Activated T-cell treated with anti-CD3 and anti-CD28 coated beads, Interleukin-2, amount 50 U/mL, for 72 hours (primary cell): Measurements from ENCODE around the gene MYO1E. TPM values are rescaled to one million over a fixed set of nuclear protein-coding genes. Genes with fewer than 3 reads are reported as not detected.

ENCODE experiments used
- ATAC-seq, 2 donors: fragments of 150-1000 bp; cut with Tn5 transposase; replicated peaks in 1 of 2; 2 replicates each; pipeline ENCODE4 v1.10.0; 2021; ENCODE audit warnings: moderate library complexity in 2 of 2, mild to moderate bottlenecking in 1 of 2
- DNase-seq, 2 donors: peaks; one replicate each; pipeline ENCODE4 v3.0.0; 2021 to 2022; ENCODE audit warnings: mixed read lengths in 1 of 2
- H3K27ac Mint-ChIP-seq: one replicate; pipeline ENCODE4 v1.8.0; 2022; ENCODE audit warnings: mild to moderate bottlenecking, moderate library complexity, mixed read lengths
- H3K27me3 Mint-ChIP-seq: one replicate; pipeline ENCODE4 v1.8.0; 2022; ENCODE audit warnings: low read depth, mixed read lengths
- H3K36me3 Mint-ChIP-seq, 2 donors: one replicate each; pipeline ENCODE4 v1.8.0; 2022; ENCODE audit warnings: mixed read lengths in 2 of 2, mild to moderate bottlenecking in 1 of 2; ENCODE audit not compliant: insufficient read depth in 2 of 2
- H3K4me1 Mint-ChIP-seq: one replicate; pipeline ENCODE4 v1.8.0; 2022; ENCODE audit warnings: low read depth, mixed read lengths
- H3K4me3 Mint-ChIP-seq, 2 donors: one replicate each; pipeline ENCODE4 v1.8.0; 2022; ENCODE audit warnings: mild to moderate bottlenecking in 2 of 2, mixed read lengths in 2 of 2, moderate library complexity in 2 of 2
- H3K9me3 Mint-ChIP-seq, 2 donors: one replicate each; pipeline ENCODE4 v1.8.0; 2022; ENCODE audit warnings: mixed read lengths in 2 of 2
- total RNA-seq, 2 donors: library from RNA; stranded (reverse); gene quantifications; one replicate each; pipeline ENCODE4 v1.2.3, GENCODE V29; 2022

MYO1E gene
- total RNA-seq, 2 donors from 2014 or later: 1.9 to 4.6 TPM

- H3K9me3 Mint-ChIP-seq: no peaks in the 10 kb centered on the region
- ATAC-seq (no peak), DNase-seq (no peak)
- peaks cover 16% of the 10 kb centered on the region for H3K27me3 Mint-ChIP-seq
- H3K4me3 Mint-ChIP-seq: no peak overlapping the region
- no peaks in the 10 kb centered on the region for H3K4me1 Mint-ChIP-seq
- no peak overlapping the region for H3K27ac Mint-ChIP-seq
- H3K36me3 Mint-ChIP-seq: no peaks in the 10 kb centered on the region
These were observed 148.9 kb downstream of the MYO1E start for GRCh38 chr15:59223736-59224135.

- no peak overlapping the region for H3K27ac Mint-ChIP-seq
- H3K9me3 Mint-ChIP-seq: no peaks in the 10 kb centered on the region
- H3K4me3 Mint-ChIP-seq: no peak overlapping the region
- ATAC-seq (no peak), DNase-seq (no peak)
- H3K27me3 Mint-ChIP-seq: peaks cover 22% of the 10 kb centered on the region
- no peaks in the 10 kb centered on the region for H3K36me3 Mint-ChIP-seq
- H3K4me1 Mint-ChIP-seq: no peaks in the 10 kb centered on the region
These were observed 149.6 kb downstream of the MYO1E start for GRCh38 chr15:59222906-59223550.

- Mint-ChIP-seq H3K4me3 (no peak overlapping the region), H3K36me3 (no peaks in the 10 kb centered on the region), H3K27me3 (peaks cover 24% of the 10 kb centered on the region), H3K9me3 (no peaks in the 10 kb centered on the region), H3K27ac (no peak overlapping the region), H3K4me1 (no peaks in the 10 kb centered on the region)
- ATAC-seq: no peak
- DNase-seq: no peak
These were observed 150.9 kb downstream of the MYO1E start for GRCh38 chr15:59221511-59222505.

GRCh38 chr15:59218710-59219109, 154.0 kb downstream of the MYO1E start:
- H3K4me1 Mint-ChIP-seq: no peaks in the 10 kb centered on the region
- DNase-seq (no peak), ATAC-seq (no peak)
- no peaks in the 10 kb centered on the region for H3K36me3 Mint-ChIP-seq
- H3K27ac Mint-ChIP-seq: no peak overlapping the region
- H3K4me3 Mint-ChIP-seq: no peak overlapping the region
- no peaks in the 10 kb centered on the region for H3K9me3 Mint-ChIP-seq
- H3K27me3 Mint-ChIP-seq: peaks cover 26% of the 10 kb centered on the region

- H3K36me3 Mint-ChIP-seq: no peaks in the 10 kb centered on the region
- H3K27ac Mint-ChIP-seq: no peak overlapping the region
- H3K4me3 Mint-ChIP-seq: no peak overlapping the region
- H3K27me3 Mint-ChIP-seq: peaks cover 21% of the 10 kb centered on the region
- H3K9me3 Mint-ChIP-seq: no peaks in the 10 kb centered on the region
- no peaks in the 10 kb centered on the region for H3K4me1 Mint-ChIP-seq
- ATAC-seq (no peak), DNase-seq (no peak)
These were observed 154.7 kb downstream of the MYO1E start for GRCh38 chr15:59217876-59218498.

GRCh38 chr15:59216911-59217310, 155.8 kb downstream of the MYO1E start:
- ATAC-seq (no peak), DNase-seq (no peak)
- Mint-ChIP-seq H3K4me3 (no peak overlapping the region), H3K27me3 (peaks cover 26% of the 10 kb centered on the region), H3K36me3 (no peaks in the 10 kb centered on the region), H3K27ac (no peak overlapping the region), H3K4me1 (no peaks in the 10 kb centered on the region), H3K9me3 (no peaks in the 10 kb centered on the region)

- no peak for DNase-seq
- H3K4me1 Mint-ChIP-seq: no peaks in the 10 kb centered on the region
- no peak overlapping the region for H3K27ac Mint-ChIP-seq
- no peak overlapping the region for H3K4me3 Mint-ChIP-seq
- H3K9me3 Mint-ChIP-seq: no peaks in the 10 kb centered on the region
- peaks cover 22% of the 10 kb centered on the region for H3K27me3 Mint-ChIP-seq
- no peaks in the 10 kb centered on the region for H3K36me3 Mint-ChIP-seq
- ATAC-seq: no peak
These were observed 162.5 kb downstream of the MYO1E start for GRCh38 chr15:59210186-59210585.

GRCh38 chr15:59208613-59209249, 163.9 kb downstream of the MYO1E start:
- no peaks in the 10 kb centered on the region for H3K9me3 Mint-ChIP-seq
- ATAC-seq (no peak), DNase-seq (no peak)
- no peaks in the 10 kb centered on the region for H3K4me1 Mint-ChIP-seq
- H3K4me3 Mint-ChIP-seq: no peak overlapping the region
- H3K36me3 Mint-ChIP-seq: no peaks in the 10 kb centered on the region
- no peak overlapping the region for H3K27ac Mint-ChIP-seq
- H3K27me3 Mint-ChIP-seq: peaks cover 11% of the 10 kb centered on the region

- H3K27ac Mint-ChIP-seq: no peak within 1 kb of the TSS
- H3K36me3 Mint-ChIP-seq: no peaks in the 10 kb centered on the region
- H3K9me3 Mint-ChIP-seq: no peaks in the 10 kb centered on the region
- H3K4me1 Mint-ChIP-seq: no peaks in the 10 kb centered on the region
- H3K4me3 Mint-ChIP-seq: no peak within 1 kb of the TSS
- no peak for DNase-seq
- H3K27me3 Mint-ChIP-seq: peaks cover 5% of the 10 kb centered on the region
- no peak for ATAC-seq
These were observed 166.0 kb downstream of the MYO1E start, which contains the start of gene LDHAL6B for GRCh38 chr15:59206623-59207183. Gene LDHAL6B (plus strand): TSS chr15:59206843. CDS start chr15:59206941, 98 bp downstream.

- no peaks in the 10 kb centered on the region for H3K4me1 Mint-ChIP-seq
- ATAC-seq (no peak), DNase-seq (no peak)
- no peaks in the 10 kb centered on the region for H3K27me3 Mint-ChIP-seq
- H3K27ac Mint-ChIP-seq: no peak overlapping the region
- H3K9me3 Mint-ChIP-seq: no peaks in the 10 kb centered on the region
- H3K36me3 Mint-ChIP-seq: no peaks in the 10 kb centered on the region
- H3K4me3 Mint-ChIP-seq: no peak overlapping the region
These were observed 166.6 kb downstream of the MYO1E start for GRCh38 chr15:59205839-59206622.

- DNase-seq: no peak
- Mint-ChIP-seq H3K9me3 (no peaks in the 10 kb centered on the region), H3K27me3 (no peaks in the 10 kb centered on the region), H3K4me1 (no peaks in the 10 kb centered on the region), H3K4me3 (no peak overlapping the region), H3K27ac (no peak overlapping the region), H3K36me3 (no peaks in the 10 kb centered on the region)
- ATAC-seq: no peak
These were observed 169.0 kb downstream of the MYO1E start for GRCh38 chr15:59203657-59204056.

GRCh38 chr15:59203008-59203407, 169.7 kb downstream of the MYO1E start:
- H3K4me3 Mint-ChIP-seq: no peak overlapping the region
- no peak for ATAC-seq

More at GRCh38 chr15:59203008-59203407, 169.7 kb downstream of the MYO1E start:
- Mint-ChIP-seq H3K4me1 (no peaks in the 10 kb centered on the region), H3K27ac (no peak overlapping the region), H3K9me3 (no peaks in the 10 kb centered on the region), H3K36me3 (no peaks in the 10 kb centered on the region), H3K27me3 (no peaks in the 10 kb centered on the region)
- no peak for DNase-seq
